ENCODE results near the gene CMTM6.
"Not testable (repeated sequence)": the region's sequence is repeated elsewhere in the genome, so short reads cannot be mapped to it uniquely, and the experiment has no call there.

The CMTM6 gene, protein sequence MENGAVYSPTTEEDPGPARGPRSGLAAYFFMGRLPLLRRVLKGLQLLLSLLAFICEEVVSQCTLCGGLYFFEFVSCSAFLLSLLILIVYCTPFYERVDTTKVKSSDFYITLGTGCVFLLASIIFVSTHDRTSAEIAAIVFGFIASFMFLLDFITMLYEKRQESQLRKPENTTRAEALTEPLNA

DNA sequence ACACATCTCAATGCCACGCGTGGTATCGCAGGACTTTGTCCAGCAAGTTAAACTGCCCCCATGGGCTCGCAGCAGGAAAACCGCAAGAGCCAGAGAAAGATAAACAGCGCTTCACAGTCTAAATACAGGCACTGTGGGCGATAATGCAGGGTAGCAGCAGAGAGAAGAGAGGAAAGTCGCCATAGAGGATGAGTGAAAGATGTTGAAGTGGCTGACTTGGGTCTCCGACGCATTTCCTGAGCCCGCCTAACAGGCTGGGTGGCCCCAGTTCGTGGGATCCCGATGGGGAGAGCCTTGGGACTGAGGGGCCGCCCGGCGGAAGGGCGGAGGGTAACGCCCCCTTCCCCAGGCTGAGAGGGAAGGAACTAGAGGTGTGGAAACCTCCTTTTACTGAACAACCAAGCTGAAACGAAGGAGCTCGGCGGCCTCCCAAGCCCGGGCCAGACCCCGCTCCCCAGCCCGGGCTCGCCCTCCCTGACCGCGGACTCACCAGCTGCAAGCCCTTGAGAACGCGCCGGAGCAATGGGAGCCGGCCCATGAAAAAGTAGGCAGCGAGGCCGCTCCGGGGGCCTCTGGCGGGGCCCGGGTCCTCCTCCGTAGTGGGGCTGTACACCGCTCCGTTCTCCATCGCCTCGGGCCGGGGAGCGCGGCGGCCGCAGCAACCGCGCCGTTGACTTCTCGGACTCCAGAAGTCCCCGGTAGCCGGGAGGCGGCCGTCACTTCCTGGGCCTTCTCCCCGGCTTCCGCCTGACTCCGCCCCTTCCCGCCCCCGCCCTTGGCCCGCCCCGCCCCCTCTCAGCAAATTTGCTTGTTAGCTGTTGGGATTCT, at the start of gene CMTM6:
Gene CMTM6 (minus strand): TSS at position 735 of the 828 bp plus-strand sequence. CDS start 107 bp downstream, at position 628.
- DNase-seq = peak; percentile 87

DNA sequence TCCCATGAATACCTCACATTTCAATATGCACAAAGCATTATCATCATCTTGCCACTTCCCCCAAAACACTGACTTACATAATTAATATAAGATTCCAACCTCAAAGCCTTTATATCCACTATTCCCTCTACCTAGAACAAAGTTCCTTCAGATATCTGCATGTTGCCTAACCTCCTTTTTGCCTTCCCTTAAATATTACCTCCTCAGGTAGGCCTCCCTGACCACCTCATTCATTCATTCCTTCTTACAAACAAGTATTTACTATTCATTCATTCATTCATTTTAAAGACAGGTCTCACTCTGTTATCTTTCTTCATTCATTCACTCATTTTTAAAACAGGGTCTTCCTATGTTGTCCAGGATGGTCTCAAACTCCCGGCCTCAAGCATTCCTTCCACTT, 49.4 kb upstream of the CMTM6 start:
- DNase-seq = no peak

DNA sequence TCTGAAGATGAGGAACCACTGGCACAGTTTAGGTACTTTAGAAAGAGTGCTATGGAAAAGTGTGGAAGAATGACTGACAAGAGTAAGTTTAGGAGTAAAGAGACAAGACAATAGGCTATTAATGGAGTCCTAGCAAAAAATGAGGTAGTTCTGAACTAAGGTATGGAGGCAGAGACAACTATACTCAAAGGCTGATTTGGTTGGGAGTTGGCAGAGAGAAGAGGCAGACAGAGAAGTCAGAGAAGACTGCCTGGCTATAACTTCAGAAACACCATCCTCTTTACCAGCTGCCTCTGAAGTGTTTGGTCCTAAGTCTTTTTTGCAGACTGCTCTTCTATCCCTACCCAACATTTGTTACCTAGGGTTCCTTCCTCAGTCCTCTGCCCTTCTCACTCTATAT, 48.8 kb upstream of the CMTM6 start:
- DNase-seq = no peak

DNA sequence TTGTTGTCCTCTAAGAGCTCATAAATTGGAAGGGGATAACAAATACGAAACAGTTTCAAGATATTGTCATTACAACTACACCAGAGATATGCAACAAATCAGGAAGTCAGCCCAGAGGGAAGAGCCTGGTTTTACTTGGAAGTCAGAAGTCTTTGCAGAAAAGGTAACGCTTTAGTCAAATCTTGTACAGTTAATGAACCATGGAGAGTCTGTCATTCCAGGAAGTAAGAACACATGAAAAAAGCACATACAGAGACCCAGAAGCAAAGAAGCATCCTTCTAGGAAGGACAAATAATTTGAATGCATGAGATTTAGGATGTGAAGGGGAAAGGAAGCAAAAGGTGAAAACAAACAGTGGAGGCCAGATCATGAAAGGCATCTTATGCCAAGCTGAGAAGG, 48.4 kb upstream of the CMTM6 start:
- no peak for DNase-seq

DNA sequence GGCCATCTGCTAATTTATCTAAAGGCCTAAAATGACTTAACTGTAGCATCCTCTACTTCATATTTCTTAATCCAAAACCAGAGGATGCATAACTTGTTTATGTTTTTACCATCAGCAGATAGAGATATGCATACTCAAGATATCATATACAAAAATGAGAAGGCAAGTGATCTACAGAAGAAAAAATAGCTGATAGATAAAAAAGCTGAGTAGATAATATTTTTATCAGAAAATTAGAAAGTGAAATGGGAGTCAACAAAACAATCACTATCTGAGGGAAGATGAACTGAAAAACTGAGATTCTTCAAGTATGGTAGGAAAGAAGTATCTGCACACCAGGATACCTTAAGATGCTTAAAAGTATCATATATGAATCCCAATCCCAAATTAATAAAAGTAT, 42.7 kb upstream of the CMTM6 start:
- DNase-seq = no peak

DNA sequence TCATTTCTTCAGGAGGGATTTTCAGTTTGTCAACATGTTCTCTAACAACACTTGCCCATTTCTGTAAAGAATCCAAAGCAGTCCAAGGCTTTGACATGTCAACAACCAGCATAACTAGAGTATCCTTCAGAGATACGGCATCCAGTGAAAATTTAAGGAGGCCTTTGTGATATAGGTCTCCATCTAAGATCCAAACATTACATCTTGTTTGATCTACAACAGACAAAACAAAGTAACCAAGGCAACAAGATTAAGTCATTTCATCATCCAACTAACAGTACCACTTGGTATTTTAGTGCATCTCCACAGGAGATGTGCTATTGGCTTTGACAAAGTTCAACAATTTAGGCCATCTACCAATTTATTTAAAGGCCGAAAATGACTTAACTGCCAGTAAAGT, 42.2 kb upstream of the CMTM6 start:
- DNase-seq = no peak

DNA sequence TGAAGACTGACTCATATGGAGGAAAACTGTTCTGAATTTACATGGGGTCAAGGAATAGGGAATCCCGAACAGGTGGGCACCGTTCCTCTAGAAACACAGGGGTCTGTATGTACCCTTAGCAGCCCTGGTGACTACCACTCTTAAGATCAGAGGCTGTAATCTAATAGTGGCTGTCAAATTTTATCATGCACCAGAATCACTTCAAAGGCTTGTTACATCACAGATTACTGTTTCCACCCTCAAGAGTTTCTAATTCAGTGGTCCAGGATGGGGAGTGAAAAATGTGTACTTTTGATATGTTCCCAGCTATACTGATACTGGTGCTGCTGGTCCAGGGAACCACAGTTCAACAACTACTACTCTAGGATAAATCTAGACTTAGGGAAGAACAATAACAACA, 40.2 kb upstream of the CMTM6 start:
- no peak for DNase-seq

DNA sequence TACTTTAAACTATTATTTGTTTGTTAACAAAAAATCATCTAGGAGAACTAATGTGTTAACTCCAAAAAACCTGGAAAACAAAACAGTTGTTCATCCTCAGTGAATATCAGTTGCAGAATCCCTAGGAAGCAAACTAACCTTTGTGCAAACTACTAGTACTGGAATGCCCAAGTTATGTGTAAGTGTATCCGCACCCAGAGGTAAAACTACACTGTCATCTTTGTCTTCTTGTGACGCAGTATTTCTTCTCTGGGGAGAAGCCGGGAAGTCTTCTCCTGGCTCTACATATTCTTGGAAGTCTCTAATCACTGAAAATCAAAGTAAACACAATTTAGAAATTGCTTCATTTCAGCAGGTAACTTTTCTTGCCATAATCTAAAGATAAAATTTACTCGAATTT, 38.2 kb upstream of the CMTM6 start:
- no peak for DNase-seq

DNA sequence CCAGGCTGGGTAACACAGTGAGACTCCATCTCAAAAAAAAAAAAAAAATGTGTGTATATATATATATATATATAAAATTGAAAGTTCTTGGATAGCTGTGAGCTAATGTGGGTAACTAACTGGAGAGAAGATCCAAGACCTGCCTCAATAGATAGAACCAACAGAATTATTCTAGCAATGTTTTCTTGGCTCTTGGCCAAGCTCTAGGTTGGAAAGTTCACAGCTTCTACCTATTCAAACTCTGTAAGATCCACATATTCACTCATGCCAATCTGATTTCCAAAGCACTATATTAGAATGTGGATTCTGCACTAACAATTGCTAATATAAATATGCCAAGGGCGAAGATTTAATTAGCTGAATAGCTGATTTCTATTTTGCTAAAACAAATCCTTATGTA, 29.8 kb upstream of the CMTM6 start:
- no peak for DNase-seq

DNA sequence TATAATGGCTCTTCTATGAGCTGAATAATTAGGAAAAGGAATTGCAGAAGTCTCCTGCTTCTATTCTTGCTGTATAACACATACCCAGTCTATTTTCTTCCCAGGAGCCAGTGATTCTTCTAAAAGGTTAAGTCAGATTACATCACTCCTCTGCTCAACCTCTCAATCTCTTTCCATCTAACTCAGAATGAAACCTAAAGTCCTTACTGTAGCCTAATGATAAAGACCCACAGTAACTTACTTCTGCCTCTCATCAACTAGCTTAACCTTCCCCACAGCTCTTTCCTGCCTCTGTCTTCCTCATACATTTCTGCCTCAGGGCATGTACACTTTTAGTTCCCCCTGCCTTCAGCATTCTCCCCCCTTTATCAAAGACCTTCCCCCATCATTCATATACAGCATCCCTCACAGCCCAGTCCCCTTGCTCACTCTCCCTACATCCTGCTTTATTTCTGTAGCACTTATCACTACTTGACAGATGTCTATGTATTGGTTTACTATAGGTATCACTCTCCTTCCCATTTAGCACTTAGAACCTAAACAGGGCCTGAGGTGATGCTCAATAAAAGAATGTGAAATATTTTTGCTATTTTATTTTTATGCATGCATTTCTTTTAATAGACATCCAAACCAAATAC, 28.5 kb upstream of the CMTM6 start:
- DNase-seq = no peak

DNA sequence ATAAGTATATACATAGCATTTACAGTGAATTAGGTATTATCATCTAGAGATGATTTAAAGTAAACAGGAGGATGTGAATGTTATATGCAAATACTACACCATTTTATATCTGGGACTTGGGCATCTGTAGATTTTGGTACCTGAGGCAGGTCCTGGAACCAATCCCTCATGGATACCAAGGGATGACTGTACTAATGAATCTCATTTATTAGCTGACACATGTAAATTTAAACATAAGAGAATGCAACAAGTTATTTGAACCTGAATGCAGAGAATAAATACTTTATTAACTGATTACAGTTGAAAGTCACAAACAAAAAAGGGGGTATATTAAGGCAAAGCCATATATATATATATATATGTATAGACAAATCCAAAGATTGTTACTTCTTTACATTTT, 23.1 kb upstream of the CMTM6 start:
- DNase-seq = no peak

DNA sequence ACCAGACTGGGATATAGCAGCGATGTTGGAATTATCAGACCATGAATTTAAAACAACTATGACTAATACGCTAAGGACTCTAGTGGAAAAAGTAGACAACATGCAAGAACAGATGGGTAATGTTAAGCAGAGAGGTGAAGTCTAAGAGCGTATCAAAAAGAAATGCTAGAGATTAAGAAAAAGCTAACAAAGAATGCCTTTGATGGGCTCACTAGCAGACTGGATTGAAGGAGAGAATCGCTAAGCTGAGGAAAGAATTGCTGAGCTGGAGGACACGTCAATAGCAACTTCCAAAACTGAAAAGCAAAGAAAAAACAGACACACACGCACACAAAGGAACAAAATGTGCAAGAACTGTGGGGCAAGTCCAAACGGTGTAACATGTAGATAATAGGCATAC, 20.0 kb upstream of the CMTM6 start:
- DNase-seq = no peak

DNA sequence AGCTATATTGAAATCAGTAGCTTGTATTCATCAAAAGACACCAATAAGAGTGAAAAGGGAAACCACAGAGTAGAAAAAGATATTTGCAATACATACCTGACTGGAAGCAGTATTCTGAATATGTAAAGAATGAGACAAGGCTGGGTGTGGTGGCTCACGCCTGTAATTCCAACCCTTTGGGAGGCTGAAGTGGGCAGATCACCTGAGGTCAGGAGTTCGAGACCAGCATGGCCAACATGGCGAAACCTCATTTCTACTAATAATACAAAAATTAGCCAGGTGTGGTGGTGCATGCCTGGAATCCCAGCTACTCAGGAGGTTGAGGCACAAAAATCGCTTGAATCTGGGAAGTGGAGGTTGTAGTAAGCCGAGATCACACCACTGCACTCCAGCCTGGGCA, 16.3 kb upstream of the CMTM6 start:
- DNase-seq = not testable (repeated sequence)

DNA sequence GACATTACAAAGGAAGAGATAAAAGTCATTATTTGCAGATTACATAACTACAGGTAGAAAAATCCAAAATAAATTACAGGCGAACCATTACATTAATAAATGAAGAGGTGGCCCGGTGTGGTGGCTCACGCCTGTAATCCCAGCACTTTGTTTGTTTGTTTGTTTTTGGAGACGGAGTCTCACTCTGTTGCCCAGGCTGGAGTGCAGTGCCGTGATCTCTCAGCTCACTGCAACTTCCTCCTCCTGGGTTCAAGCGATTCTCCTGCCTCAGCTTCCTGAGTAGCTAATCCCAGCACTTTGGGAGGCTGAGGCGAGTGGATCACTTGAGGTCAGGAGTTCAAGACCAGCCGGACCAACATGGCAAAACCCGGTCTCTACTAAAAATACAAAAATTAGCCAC, 14.1 kb upstream of the CMTM6 start:
- not testable (repeated sequence) for DNase-seq

DNA sequence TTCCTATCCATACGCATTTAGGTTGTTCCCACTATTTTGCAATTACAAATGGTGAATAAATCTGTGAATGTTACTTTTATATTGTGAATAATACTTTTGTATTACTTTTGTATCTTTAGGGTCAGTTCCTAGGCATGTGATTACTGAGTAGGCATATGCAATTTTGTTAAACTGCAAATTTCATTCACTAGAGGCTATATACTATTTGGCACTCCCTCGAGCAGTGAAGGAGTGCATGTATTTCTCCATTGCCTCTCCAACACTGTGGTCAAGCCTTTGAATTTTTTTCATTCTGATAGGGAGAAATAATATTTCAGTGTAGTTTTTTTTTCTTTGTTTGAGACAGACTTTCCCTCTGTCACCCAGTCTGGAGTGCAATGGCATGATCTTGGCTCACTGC, 8.4 kb upstream of the CMTM6 start:
- no peak for DNase-seq

DNA sequence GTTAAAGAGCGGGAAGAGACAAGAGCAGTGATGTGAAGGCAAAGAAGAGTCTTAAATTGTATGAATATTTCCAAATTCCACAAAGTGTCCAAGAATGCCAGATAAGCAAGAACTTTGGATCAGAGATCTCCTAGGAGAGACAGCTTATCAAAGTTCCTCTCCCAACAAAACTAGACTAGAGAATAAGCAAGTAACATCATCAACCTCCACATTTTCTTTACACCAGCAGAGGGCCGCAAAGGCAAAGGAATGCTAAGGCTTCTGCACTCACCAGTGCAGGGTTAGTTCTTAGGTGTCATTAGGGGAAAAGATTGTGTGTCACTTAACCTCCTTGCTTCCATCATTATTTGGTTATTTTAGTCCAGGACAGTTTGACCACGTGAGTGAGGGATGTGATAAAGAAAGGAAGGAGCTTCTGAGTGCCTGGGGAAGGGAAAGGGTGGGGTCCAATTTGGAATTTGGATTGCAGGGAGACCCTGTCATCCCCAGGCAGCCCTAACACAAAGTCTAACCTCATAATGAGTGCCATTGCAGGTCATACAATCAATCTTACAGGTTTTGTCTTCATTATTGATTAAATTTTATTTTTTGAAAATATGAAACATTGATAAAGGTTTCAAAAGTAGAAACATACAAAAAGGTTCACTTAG, 7.5 kb upstream of the CMTM6 start:
- DNase-seq = peak; percentile 60

DNA sequence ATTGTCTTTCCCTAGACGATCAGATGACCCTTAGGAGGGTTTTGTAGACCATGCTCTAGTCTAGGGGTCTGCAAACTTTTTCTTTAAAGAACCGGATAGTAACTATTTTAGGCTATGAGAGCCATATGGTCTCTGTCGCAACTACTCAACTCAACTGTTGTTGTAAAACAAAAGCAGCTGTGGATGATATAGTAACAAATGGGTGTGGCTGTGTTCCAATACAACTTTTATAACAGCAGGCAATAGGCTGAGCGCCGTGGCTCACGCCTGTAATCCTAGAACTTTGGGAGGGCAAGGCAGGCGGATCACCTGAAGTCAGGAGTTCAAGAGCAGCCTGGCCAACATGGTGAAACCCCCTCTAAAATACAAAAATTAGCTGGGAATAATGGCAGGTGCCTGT, 6.1 kb upstream of the CMTM6 start:
- no peak for DNase-seq

DNA sequence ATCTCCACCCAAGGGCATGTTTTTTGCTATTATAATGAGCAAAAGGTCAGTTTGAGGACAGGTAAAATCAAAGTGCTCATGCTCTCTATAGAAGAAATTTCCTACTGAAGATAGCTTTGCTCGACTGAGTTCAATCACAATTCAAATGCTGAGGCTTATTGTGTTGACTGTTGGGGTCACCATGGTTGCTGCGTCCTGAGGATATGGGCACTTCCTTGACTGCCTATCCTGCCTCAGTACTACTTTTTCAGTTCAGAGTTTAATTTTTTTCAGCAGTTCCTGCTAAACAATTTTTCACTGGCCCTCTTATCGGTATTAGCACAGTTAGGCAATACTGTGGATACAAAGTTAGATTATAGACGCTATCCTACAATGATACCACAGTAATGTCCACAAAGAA, 3.8 kb upstream of the CMTM6 start:
- no peak for DNase-seq

DNA sequence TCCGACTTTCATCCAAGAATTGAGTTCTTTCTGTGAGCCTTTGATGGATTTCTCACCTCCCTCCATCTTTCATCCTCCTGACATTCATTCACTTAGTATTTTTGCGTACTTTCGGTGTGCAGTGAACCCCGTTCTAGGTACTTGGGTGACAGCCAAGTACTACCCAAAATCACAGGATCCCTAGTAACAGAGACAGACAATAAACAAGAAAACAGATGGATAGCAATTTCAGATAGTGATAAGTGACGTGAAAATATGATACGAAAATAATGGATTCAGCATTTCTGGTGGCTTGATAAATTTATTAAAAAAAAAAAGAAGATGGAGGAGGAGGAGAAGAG, 264 bp upstream of the CMTM6 start:
- no peak for DNase-seq

DNA sequence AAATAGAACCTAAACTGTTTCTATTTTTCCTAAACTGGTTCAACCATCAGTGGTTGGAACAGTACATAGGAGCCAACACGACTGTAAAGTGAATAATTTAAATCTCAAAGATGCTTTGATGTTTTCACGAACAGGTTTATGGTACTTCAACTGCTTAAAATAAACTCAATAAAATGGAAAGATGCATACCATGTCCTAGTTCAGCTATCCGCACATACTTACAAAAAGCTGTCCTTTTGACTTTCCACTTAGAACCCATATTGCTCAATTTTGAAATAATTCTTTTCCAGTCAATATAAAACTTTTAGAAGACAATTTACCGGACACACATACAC, 902 bp downstream of the CMTM6 start:
- no peak for DNase-seq

DNA sequence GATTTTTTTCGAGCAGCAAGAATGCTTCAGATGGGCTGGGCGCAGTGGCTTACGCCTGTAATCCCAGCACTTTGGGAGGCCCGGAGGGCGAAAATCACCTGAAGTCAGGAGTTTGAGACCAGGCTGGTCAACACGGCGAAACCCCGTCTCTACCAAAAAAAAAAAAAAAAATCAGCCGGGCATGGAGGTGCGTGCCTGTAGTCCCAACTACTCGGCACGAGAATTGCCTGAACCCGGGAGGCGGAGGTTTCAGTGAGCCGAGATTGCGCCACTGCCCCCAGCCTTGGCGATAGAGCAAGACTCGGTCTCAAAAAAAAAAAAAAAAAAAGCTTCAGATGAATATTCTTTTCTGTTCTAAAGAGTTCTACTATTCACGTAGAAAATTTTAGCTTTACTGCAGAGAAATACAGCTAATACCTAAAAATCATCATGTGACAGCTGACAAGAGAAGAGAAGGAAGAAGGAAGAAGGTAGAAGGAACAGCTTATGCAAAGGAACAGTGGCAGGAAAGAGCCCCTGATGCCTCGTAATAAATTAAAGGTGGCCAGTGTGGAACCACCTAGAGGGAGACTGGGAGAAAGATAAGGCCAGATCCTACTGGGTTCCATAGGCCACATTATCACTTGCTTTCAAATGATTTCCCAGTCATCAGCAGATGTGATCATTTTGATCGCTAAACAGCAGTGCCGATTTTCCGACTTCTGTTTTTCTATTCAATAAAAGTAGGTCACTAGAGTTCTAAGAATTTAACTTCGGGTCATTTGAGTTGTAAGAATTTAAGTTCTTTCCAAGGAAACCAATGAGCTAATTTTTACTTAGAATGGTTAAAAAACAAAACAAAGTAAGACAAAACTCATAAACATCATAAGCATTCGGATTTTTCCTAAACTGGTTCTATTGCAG, 1.5 kb downstream of the CMTM6 start:
- DNase-seq = no peak

DNA sequence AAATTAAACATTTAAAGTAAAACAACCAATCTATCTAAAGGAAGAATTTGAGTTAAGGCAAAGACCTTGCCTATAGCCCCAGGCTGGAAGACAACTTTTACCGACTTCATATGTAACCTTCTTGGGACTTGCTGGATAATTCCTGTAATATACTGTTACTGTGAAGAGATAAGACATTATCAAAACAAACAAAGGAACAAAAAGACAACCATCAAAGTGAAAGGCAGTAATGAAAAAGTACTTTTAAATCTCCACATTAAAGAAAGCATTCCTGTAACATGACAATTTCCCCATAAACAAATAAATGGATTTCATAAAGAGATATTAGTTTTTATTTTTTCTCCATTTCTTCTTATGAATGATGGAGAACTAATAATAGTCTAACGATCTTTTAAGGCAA, 2.4 kb downstream of the CMTM6 start:
- no peak for DNase-seq

DNA sequence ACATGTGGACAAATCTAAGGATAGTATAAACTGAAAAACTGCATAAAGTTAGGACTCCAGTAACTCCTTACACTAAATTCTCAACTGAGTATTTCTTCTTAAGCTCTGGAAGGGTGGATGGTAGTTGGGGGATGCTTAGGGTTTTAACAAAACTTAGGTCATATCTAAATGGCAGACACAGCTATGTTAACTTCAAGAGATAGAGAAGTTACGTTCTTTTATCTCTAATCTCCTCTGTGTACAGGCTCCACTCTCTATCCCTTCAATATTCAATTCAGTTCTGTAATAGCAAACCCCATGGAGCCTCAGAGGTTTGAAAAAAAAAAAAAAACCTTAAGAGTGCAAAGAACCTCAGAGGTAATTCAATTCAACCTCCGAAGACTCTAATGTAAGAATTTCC, 3.1 kb downstream of the CMTM6 start:
- DNase-seq = no peak
